Gastroesophageal sphincter (tissue), 3 donors: Measurements from ENCODE around the gene SPECC1L.

Experiments used
- CTCF ChIP-seq, 4 experiments: fragments of 200-600 bp in 2 of 4; fragments of 450-650 bp in 2 of 4; sonication (generic) in 1 of 4; IDR thresholded peaks; one replicate each; pipeline ENCODE4 v1.5.1; 2017 to 2019; ENCODE audit warnings: antibody characterized with exemption in 4 of 4, mild to moderate bottlenecking in 2 of 4, moderate library complexity in 2 of 4
- EP300 ChIP-seq: sonication (generic); formaldehyde crosslinking; IDR thresholded peaks from one replicate; pipeline ENCODE4 v1.6.1; 2017; ENCODE audit warnings: antibody characterized with exemption, mild to moderate bottlenecking
- POLR2A ChIP-seq, 2 donors: fragments of 450-650 bp; IDR thresholded peaks; one replicate each; pipeline ENCODE4 v1.6.1; 2017; ENCODE audit warnings: antibody characterized with exemption in 2 of 2, mild to moderate bottlenecking in 2 of 2, moderate library complexity in 1 of 2
- POLR2AphosphoS5 ChIP-seq: sonication (generic); formaldehyde crosslinking; IDR thresholded peaks from one replicate; pipeline ENCODE4 v1.6.1; 2017; ENCODE audit warnings: antibody characterized with exemption

GRCh38 chr22:24407884-24408283 lies 137.3 kb downstream of the SPECC1L start:
- TF ChIP-seq CTCF (IDR thresholded peaks at IDR 0.05), result no peak
- no peak for TF ChIP-seq POLR2A (IDR thresholded peaks at IDR 0.05)
- no peak for TF ChIP-seq POLR2AphosphoS5
- TF ChIP-seq EP300, result no peak
